HepG2 (cell line): Measurements from ENCODE around the gene NPDC1. TPM values are rescaled to one million over a fixed set of nuclear protein-coding genes. Genes with fewer than 3 reads are reported as not detected.

Experiments used
- ATF7 ChIP-seq, 2 experiments: fragments of 450-650 bp in 1 of 2; sonication (generic) in 1 of 2; formaldehyde crosslinking in 1 of 2; IDR thresholded peaks; 2 replicates each; pipeline versions ENCODE4 v1.4.0 to v1.6.1; 2016 to 2020; ENCODE audit warnings: antibody characterized with exemption in 1 of 2, mild to moderate bottlenecking in 1 of 2, missing genetic modification reagents in 1 of 2
- CHCHD3 ChIP-seq: sonication (generic); formaldehyde crosslinking; IDR thresholded peaks from 2 replicates; pipeline ENCODE4 v1.8.0; 2022; ENCODE audit warnings: mild to moderate bottlenecking, missing genetic modification reagents, moderate library complexity
- FOXK1 ChIP-seq: sonication (generic); formaldehyde crosslinking; IDR thresholded peaks from 2 replicates; pipeline ENCODE4 v1.4.0; 2020; ENCODE audit warnings: low read depth, missing genetic modification reagents, borderline replicate concordance
- JUND ChIP-seq: sonication (generic); formaldehyde crosslinking; IDR thresholded peaks from 2 replicates; pipeline ENCODE4 v1.8.0; 2022; ENCODE audit warnings: mild to moderate bottlenecking, missing genetic modification reagents
- MLLT10 ChIP-seq: sonication (generic); formaldehyde crosslinking; IDR thresholded peaks from 2 replicates; pipeline ENCODE4 v1.4.0; 2020; ENCODE audit warnings: missing genetic modification reagents
- NFE2L2 ChIP-seq: fragments of 150-350 bp; IDR thresholded peaks from 2 replicates; pipeline ENCODE4 v1.6.1; 2014; ENCODE audit warnings: low read length
- NFIB ChIP-seq: sonication (generic); formaldehyde crosslinking; IDR thresholded peaks from 2 replicates; pipeline ENCODE4 v1.9.0; 2021; ENCODE audit warnings: missing genetic modification reagents, mild to moderate bottlenecking, borderline replicate concordance
- NFRKB ChIP-seq: fragments of 450-650 bp; IDR thresholded peaks from 2 replicates; pipeline ENCODE4 v1.6.1; 2017
- PCBP1 ChIP-seq: fragments of 200-400 bp; formaldehyde crosslinking; IDR thresholded peaks from 2 replicates; pipeline ENCODE4 v1.6.1; 2017; ENCODE audit warnings: mild to moderate bottlenecking, low read depth, low read length, borderline replicate concordance
- RARG ChIP-seq: sonication (generic); formaldehyde crosslinking; IDR thresholded peaks from 2 replicates; pipeline ENCODE4 v1.4.0; 2020; ENCODE audit warnings: low read depth, mild to moderate bottlenecking, missing genetic modification reagents
- RBM39 ChIP-seq: fragments of 200-400 bp; formaldehyde crosslinking; IDR thresholded peaks from one replicate; pipeline ENCODE4 v1.6.1; 2018; ENCODE audit warnings: antibody characterized with exemption, mild to moderate bottlenecking, low read depth, low read length; ENCODE audit not compliant: poor library complexity, severe bottlenecking
- RCOR2 ChIP-seq: IDR thresholded peaks from 2 replicates; pipeline ENCODE4 v1.6.1; 2016; ENCODE audit warnings: missing biosample characterization, missing genetic modification reagents
- SOX6 ChIP-seq, 2 experiments: fragments of 450-650 bp in 1 of 2; sonication (generic) in 1 of 2; formaldehyde crosslinking in 1 of 2; IDR thresholded peaks; 2 replicates each; pipeline versions ENCODE4 v1.4.0 to v1.6.1; 2017 to 2020; ENCODE audit warnings: antibody characterized with exemption in 1 of 2, mild to moderate bottlenecking in 1 of 2, missing genetic modification reagents in 1 of 2
- SPEN ChIP-seq: sonication (generic); formaldehyde crosslinking; IDR thresholded peaks from 2 replicates; pipeline ENCODE4 v1.5.1; 2020; ENCODE audit warnings: low read depth, mild to moderate bottlenecking, missing genetic modification reagents
- ZBTB3 ChIP-seq: sonication (generic); formaldehyde crosslinking; IDR thresholded peaks from 2 replicates; pipeline ENCODE4 v1.4.0; 2020; ENCODE audit warnings: low read depth, mild to moderate bottlenecking, moderate library complexity, missing genetic modification reagents, borderline replicate concordance
- ZFP1 ChIP-seq: IDR thresholded peaks from 2 replicates; pipeline ENCODE4 v1.6.1; 2016
- ZKSCAN5 ChIP-seq: sonication (generic); formaldehyde crosslinking; IDR thresholded peaks from 2 replicates; pipeline ENCODE4 v1.5.1; 2020; ENCODE audit warnings: mild to moderate bottlenecking, missing genetic modification reagents
- ZNF230 ChIP-seq: sonication (generic); formaldehyde crosslinking; IDR thresholded peaks from 2 replicates; pipeline ENCODE4 v1.4.0; 2020; ENCODE audit warnings: mild to moderate bottlenecking, missing genetic modification reagents
- ZNF337 ChIP-seq: sonication (generic); formaldehyde crosslinking; IDR thresholded peaks from 2 replicates; pipeline ENCODE4 v1.5.1; 2020; ENCODE audit warnings: missing genetic modification reagents, low read depth, mild to moderate bottlenecking, borderline replicate concordance
- ZNF558 ChIP-seq: sonication (generic); formaldehyde crosslinking; IDR thresholded peaks from 2 replicates; pipeline ENCODE4 v1.9.0; 2022; ENCODE audit warnings: mild to moderate bottlenecking, missing genetic modification reagents, borderline replicate concordance
- ZNF674 ChIP-seq: sonication (generic); formaldehyde crosslinking; IDR thresholded peaks from 2 replicates; pipeline ENCODE4 v1.5.0; 2020; ENCODE audit warnings: low read depth, mild to moderate bottlenecking, missing genetic modification reagents
- ZNF703 ChIP-seq: sonication (generic); formaldehyde crosslinking; IDR thresholded peaks from 2 replicates; pipeline ENCODE4 v1.5.1; 2020; ENCODE audit warnings: missing genetic modification reagents, mild to moderate bottlenecking, moderate library complexity, borderline replicate concordance
- polyA plus RNA-seq, 8 experiments: library from polyadenylated mRNA; depleted of rRNA in 3 of 8; stranded (reverse) in 7 of 8; unstranded in 1 of 8; fragments of >200 nt; fragmentation: Illumina TruSeq in 4 of 8; extraction: Trizol in 4 of 8; gene quantifications; 2 replicates each; pipeline versions ENCODE4 v1.2.1 to v1.2.3, GENCODE V29; 2011 to 2016; ENCODE audit warnings: low read depth in 4 of 8, missing spikeins in 1 of 8, mixed read lengths in 1 of 8; ENCODE audit not compliant: insufficient read depth in 1 of 8
- total RNA-seq, 5 experiments: library from RNA; depleted of rRNA; stranded (reverse); fragments of >200 nt; fragmentation: Illumina TruSeq; extraction: Trizol; gene quantifications; 2 replicates each; pipeline ENCODE4 v1.2.3, GENCODE V29; 2016; ENCODE audit warnings: low read depth in 1 of 5
- TF ChIP-seq, protein P1 (sequence below): sonication (generic); formaldehyde crosslinking; IDR thresholded peaks from 2 replicates; pipeline ENCODE4 v1.5.0; 2020; ENCODE audit warnings: missing genetic modification reagents
- TF ChIP-seq, protein P2 (sequence below): sonication (generic); formaldehyde crosslinking; IDR thresholded peaks from 2 replicates; pipeline ENCODE4 v1.5.1; 2020; ENCODE audit warnings: mild to moderate bottlenecking, missing genetic modification reagents, moderate library complexity
- TF ChIP-seq, protein P3 (sequence below): sonication (generic); formaldehyde crosslinking; IDR thresholded peaks from 2 replicates; pipeline ENCODE4 v1.5.0; 2020; ENCODE audit warnings: mild to moderate bottlenecking, missing genetic modification reagents

Gene NPDC1
- total and polyA plus RNA-seq, 2 of the 13 experiments (the other 11 are each of a cell fraction or from before 2014, with no cell fraction given), result 0.84 to 5.4 TPM

DNA sequence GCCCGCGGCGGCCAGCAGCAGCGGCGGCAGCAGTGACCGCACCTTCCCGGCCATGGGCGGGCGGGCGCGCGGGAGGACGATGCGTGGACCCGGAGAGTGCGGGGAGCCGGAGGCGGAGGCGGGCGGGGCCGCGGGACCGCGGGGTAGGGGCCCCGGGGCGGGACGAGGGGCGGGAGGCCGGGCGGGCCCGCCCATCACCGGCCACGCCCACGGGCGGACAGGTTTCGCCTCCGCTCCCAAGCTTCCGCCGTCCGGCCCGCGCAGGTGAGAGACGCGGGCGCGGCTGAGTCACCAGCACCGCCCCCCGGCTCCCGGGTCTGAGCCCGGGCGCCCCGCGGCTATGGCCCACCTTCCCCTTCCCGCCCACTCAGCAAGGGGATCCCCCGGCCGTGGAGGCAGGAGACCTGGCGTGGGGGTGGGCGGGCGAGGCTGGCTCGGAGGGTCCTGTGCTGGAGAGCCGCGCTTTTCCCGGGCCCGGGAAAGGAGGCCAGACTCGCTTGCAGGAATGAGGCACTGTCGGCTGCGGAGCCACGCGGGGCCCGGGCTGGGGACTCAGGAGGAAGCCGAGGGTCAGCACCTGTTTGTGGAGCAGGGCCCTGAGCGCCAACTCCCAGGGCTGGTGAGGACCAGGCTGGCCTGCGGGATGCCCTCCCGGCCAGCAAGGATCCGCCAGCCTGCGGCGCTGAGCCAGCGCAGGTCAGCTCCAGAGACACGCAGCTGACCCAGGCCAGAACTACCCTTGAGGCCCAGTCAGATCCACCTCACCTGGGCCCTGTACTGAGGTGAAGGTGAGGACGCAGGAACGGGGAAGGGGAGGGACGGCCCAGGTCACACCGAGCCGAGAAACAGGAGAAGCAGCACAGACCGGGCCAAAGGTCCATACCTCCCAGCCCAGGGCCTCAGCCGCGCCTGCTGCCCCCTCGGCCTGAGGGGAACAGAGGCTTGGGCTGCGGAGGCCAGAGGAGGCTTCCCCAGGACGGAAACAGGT is 8.3 kb upstream of the NPDC1 start, which contains the start of gene ENTPD2 (continued):
- TF ChIP-seq SPEN (peak; percentile 44), ZFP1 (no peak), ZKSCAN5 (no peak), ZNF230 (no peak), JUND (CRISPR knock-in tag) (peak; percentile 7; the same call in 1 of the 2 replicates), ZBTB3 (CRISPR knock-in tag) (no peak), RCOR2 (no peak), NFIB (CRISPR knock-in tag) (no peak), ATF7 (IDR thresholded peaks at IDR 0.05) (no peak), ATF7 (CRISPR knock-in tag; IDR thresholded peaks at IDR 0.05) (no peak), SOX6 (IDR thresholded peaks at IDR 0.05) (no peak), SOX6 (CRISPR knock-in tag; IDR thresholded peaks at IDR 0.05) (no peak), NFRKB (no peak), ZNF337 (no peak), NFE2L2 (no peak), CHCHD3 (CRISPR knock-in tag) (no peak), RARG (no peak), ZNF703 (no peak), RBM39 (no peak), ZNF674 (CRISPR knock-in tag) (0 out of 2 replicates have a peak, but pooled peaks have one; percentile 30), FOXK1 (no peak), MLLT10 (CRISPR knock-in tag) (no peak), ZNF558 (CRISPR knock-in tag) (peak; percentile 75; the same call in 1 of the 2 replicates), PCBP1 (no peak)
- TF ChIP-seq, protein P1, sequence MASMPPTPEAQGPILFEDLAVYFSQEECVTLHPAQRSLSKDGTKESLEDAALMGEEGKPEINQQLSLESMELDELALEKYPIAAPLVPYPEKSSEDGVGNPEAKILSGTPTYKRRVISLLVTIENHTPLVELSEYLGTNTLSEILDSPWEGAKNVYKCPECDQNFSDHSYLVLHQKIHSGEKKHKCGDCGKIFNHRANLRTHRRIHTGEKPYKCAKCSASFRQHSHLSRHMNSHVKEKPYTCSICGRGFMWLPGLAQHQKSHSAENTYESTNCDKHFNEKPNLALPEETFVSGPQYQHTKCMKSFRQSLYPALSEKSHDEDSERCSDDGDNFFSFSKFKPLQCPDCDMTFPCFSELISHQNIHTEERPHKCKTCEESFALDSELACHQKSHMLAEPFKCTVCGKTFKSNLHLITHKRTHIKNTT (CRISPR knock-in tag), result no peak
- TF ChIP-seq, protein P2, sequence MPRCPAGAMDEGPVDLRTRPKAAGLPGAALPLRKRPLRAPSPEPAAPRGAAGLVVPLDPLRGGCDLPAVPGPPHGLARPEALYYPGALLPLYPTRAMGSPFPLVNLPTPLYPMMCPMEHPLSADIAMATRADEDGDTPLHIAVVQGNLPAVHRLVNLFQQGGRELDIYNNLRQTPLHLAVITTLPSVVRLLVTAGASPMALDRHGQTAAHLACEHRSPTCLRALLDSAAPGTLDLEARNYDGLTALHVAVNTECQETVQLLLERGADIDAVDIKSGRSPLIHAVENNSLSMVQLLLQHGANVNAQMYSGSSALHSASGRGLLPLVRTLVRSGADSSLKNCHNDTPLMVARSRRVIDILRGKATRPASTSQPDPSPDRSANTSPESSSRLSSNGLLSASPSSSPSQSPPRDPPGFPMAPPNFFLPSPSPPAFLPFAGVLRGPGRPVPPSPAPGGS (CRISPR knock-in tag), result no peak; the same call in 1 of the 2 replicates
- TF ChIP-seq, protein P3, sequence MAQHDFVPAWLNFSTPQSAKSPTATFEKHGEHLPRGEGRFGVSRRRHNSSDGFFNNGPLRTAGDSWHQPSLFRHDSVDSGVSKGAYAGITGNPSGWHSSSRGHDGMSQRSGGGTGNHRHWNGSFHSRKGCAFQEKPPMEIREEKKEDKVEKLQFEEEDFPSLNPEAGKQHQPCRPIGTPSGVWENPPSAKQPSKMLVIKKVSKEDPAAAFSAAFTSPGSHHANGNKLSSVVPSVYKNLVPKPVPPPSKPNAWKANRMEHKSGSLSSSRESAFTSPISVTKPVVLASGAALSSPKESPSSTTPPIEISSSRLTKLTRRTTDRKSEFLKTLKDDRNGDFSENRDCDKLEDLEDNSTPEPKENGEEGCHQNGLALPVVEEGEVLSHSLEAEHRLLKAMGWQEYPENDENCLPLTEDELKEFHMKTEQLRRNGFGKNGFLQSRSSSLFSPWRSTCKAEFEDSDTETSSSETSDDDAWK (CRISPR knock-in tag), result no peak
